Endothelial cell of umbilical vein (primary cell): ENCODE data around the gene SPAG16. TPM values are rescaled to one million over a fixed set of nuclear protein-coding genes. Genes with fewer than 3 reads are reported as not detected.

Experiments
- Bru-seq: library from RNA; stranded (reverse); fragments of 400-500 nt; gene quantifications from one replicate; lab custom pipeline; 2021; lab: Mats Ljungman, UMichigan
- BruChase-seq, 2 experiments: library from RNA; stranded (reverse); fragments of 400-500 nt; gene quantifications; one replicate each; lab custom pipeline; 2021; lab: Mats Ljungman, UMichigan
- BruUV-seq: library from RNA; stranded (reverse); fragments of 400-500 nt; replicated peaks from 2 replicates; lab custom pipeline; 2021; lab: Mats Ljungman, UMichigan
- CTCF ChIA-PET: fragments of 300-600, 350-600 bp; sonication (Branson Sonifier 250); formaldehyde crosslinking; loops from one replicate; lab custom pipeline; 2021; ENCODE audit warnings: antibody characterized with exemption, inconsistent platforms; lab: Charles Lee
- POLR2A ChIA-PET: fragments of 300-600, 350-600 bp; sonication (Branson Sonifier 250); formaldehyde crosslinking; loops from one replicate; lab custom pipeline; 2021; ENCODE audit warnings: antibody characterized with exemption, inconsistent platforms; lab: Charles Lee
- DNase-seq: peaks from one replicate; pipeline ENCODE4 v3.0.0-alpha.2; 2011; ENCODE audit warnings: low read depth, low spot score
- FAIRE-seq: peaks from 2 replicates; lab custom pipeline; 2011; peaks lifted over from hg19 to GRCh38; lab: Jason Lieb, UNC
- H2AFZ ChIP-seq: 2 replicates; pipeline ENCODE4 v1.6.0; 2012; ENCODE audit warnings: low read depth, low read length, control low read depth, inconsistent platforms
- H3K27ac ChIP-seq: 2 replicates; pipeline ENCODE4 v1.5.1; 2011; ENCODE audit warnings: low read depth, mild to moderate bottlenecking, control low read depth, low read length, moderate library complexity; ENCODE audit not compliant: insufficient read depth
- H3K27me3 ChIP-seq, 2 experiments: 2 replicates each; pipeline versions ENCODE4 v1.6.0 to v1.6.1; 2011; ENCODE audit warnings: low read length in 2 of 2, mixed read lengths in 1 of 2; ENCODE audit not compliant: control insufficient read depth in 2 of 2, insufficient read depth in 2 of 2
- H3K36me3 ChIP-seq, 2 experiments: 2 replicates in 1 of 2; 3 replicates in 1 of 2; pipeline ENCODE4 v1.5.1; 2011; ENCODE audit warnings: low read length in 2 of 2, mild to moderate bottlenecking in 1 of 2, moderate library complexity in 1 of 2; ENCODE audit not compliant: control insufficient read depth in 2 of 2, insufficient read depth in 2 of 2; ENCODE audit errors: extremely low read depth in 1 of 2
- H3K4me1 ChIP-seq: 3 replicates; pipeline ENCODE4 v1.5.1; 2011; ENCODE audit warnings: mild to moderate bottlenecking, low read length; ENCODE audit not compliant: control insufficient read depth, insufficient read depth; ENCODE audit errors: extremely low read depth
- H3K4me2 ChIP-seq: 2 replicates; pipeline ENCODE4 v1.6.1; 2011; ENCODE audit warnings: low read length, control low read depth, mixed read lengths; ENCODE audit not compliant: insufficient read depth
- H3K4me3 ChIP-seq, 3 experiments: fragments of 200-600 bp in 1 of 3; sonication (generic), shearing (Covaris generic) in 1 of 3; replicated peaks in 1 of 3; 2 replicates each; pipeline ENCODE4 v1.5.1; 2011 to 2016; ENCODE audit warnings: control low read depth in 3 of 3, low read length in 3 of 3, mild to moderate bottlenecking in 2 of 3, inconsistent platforms in 1 of 3, low read depth in 1 of 3, moderate library complexity in 1 of 3; ENCODE audit not compliant: insufficient read depth in 1 of 3
- H3K79me2 ChIP-seq: 2 replicates; pipeline ENCODE4 v1.6.0; 2012; ENCODE audit warnings: low read length, inconsistent platforms; ENCODE audit not compliant: control insufficient read depth, insufficient read depth
- H3K9ac ChIP-seq: replicated peaks from 2 replicates; pipeline ENCODE3; 2011; ENCODE audit warnings: low read length, control low read depth; ENCODE audit not compliant: insufficient read depth; ENCODE audit errors: extremely low read depth
- H3K9me1 ChIP-seq: replicated peaks from 3 replicates; pipeline ENCODE4 v1.6.0; 2011; ENCODE audit warnings: mild to moderate bottlenecking, low read length; ENCODE audit not compliant: control insufficient read depth, insufficient read depth; ENCODE audit errors: extremely low read depth
- H3K9me3 ChIP-seq: replicated peaks from 2 replicates; pipeline ENCODE4 v1.5.1; 2012; ENCODE audit warnings: low read length, inconsistent platforms; ENCODE audit not compliant: control insufficient read depth, insufficient read depth
- H4K20me1 ChIP-seq: replicated peaks from 2 replicates; pipeline ENCODE3; 2011; ENCODE audit warnings: mild to moderate bottlenecking, low read length; ENCODE audit not compliant: control insufficient read depth, insufficient read depth; ENCODE audit errors: extremely low read depth
- EZH2 ChIP-seq: IDR thresholded peaks from 2 replicates; pipeline ENCODE4 v1.6.1; 2012; ENCODE audit warnings: borderline replicate concordance, low read depth, mild to moderate bottlenecking, moderate library complexity, low read length, inconsistent platforms; ENCODE audit not compliant: severe bottlenecking
- FOS ChIP-seq: IDR thresholded peaks from 2 replicates; pipeline ENCODE4 v1.6.1; 2011; ENCODE audit warnings: mild to moderate bottlenecking, low read length, moderate library complexity, borderline replicate concordance; ENCODE audit not compliant: insufficient read depth
- GATA2 ChIP-seq: IDR thresholded peaks from 2 replicates; pipeline ENCODE4 v1.7.0; 2011; ENCODE audit warnings: low read depth, mild to moderate bottlenecking, moderate library complexity, mixed read lengths, low read length; ENCODE audit not compliant: insufficient read length, insufficient read depth
- JUN ChIP-seq: IDR thresholded peaks from 2 replicates; pipeline ENCODE4 v1.6.1; 2011; ENCODE audit warnings: borderline replicate concordance, low read depth; ENCODE audit not compliant: insufficient read length, insufficient read depth
- MYC ChIP-seq: IDR thresholded peaks from one replicate; pipeline ENCODE4 v1.6.1; 2011; ENCODE audit warnings: mild to moderate bottlenecking, low read depth, low read length
- POLR2A ChIP-seq: IDR thresholded peaks from 2 replicates; pipeline ENCODE4 v1.6.1; 2012; ENCODE audit warnings: low read depth, mild to moderate bottlenecking, control low read depth, low read length
- POLR2AphosphoS5 ChIP-seq: IDR thresholded peaks from 2 replicates; pipeline ENCODE4 v1.6.1; 2012; ENCODE audit warnings: low read depth, mild to moderate bottlenecking, control low read depth, low read length, moderate library complexity; ENCODE audit not compliant: insufficient read depth
- dilution Hi-C: fragments of 300-500 bp; cut with MboI; formaldehyde crosslinking; loops from one replicate; pipeline ENCODE4 v1.15.0; 2019; ENCODE audit warnings: low sequenced_read_pairs; ENCODE audit not compliant: extremely low pct_ligation_motif_present
- intact Hi-C: fragments of 100-400 bp; cut with micrococcal nuclease; formaldehyde crosslinking; loops from one replicate; pipeline ENCODE4 v1.10.0; 2022
- long read RNA-seq: library from polyadenylated mRNA; stranded (forward); transcript quantifications from one replicate; pipeline ENCODE4 v2.0.0, GENCODE V29; 2021
- polyA minus RNA-seq, 3 experiments: library from RNA; depleted of rRNA, polyadenylated mRNA; stranded (reverse); fragments of >200 nt; gene quantifications; 1 replicate in 1 of 3; 2 replicates in 2 of 3; pipeline ENCODE4 v1.2.3, GENCODE V29; 2011
- polyA plus RNA-seq, 4 experiments: library from polyadenylated mRNA; depleted of rRNA in 3 of 4; stranded (reverse) in 3 of 4; unstranded in 1 of 4; fragments of >200 nt; gene quantifications; 2 replicates each; pipeline versions ENCODE4 v1.2.1 to v1.2.3, GENCODE V29; 2011 to 2012; ENCODE audit warnings: missing spikeins in 1 of 4
- total RNA-seq: library from RNA; stranded (reverse); gene quantifications from 2 replicates; pipeline ENCODE4 v1.2.3, GENCODE V29; 2021
- TF ChIP-seq, protein P1 (sequence below), 2 donors: IDR thresholded peaks; 1 replicate in 1 of 2; 2 replicates in 1 of 2; pipeline ENCODE4 v1.5.1; 2011; ENCODE audit warnings: low read length in 2 of 2, mild to moderate bottlenecking in 2 of 2, moderate library complexity in 2 of 2, control low read depth in 1 of 2, inconsistent platforms in 1 of 2, low read depth in 1 of 2; ENCODE audit not compliant: insufficient read depth in 1 of 2; ENCODE audit errors: extremely low read depth in 1 of 2
- TF ChIP-seq, protein P2 (sequence below): IDR thresholded peaks from 2 replicates; pipeline ENCODE4 v1.6.1; 2011; ENCODE audit not compliant: insufficient read depth, insufficient read length

SPAG16 gene
- total RNA-seq (7.4 and 7.7 TPM in 2 replicates), polyA plus RNA-seq (2.4 and 4.0 TPM in 2 replicates), polyA minus RNA-seq (1.8 and 2.9 TPM in 2 replicates), Bru-seq, nascent RNA (percentile 25 among the genes with signal in this experiment), BruChase-seq, experiment 1, labeled RNA remaining after a 6-hour chase (percentile 19 among the genes with signal in this experiment), BruChase-seq, experiment 2, labeled RNA remaining after a 2-hour chase (percentile 28 among the genes with signal in this experiment)
- polyA plus RNA-seq (2011; cell fraction: cytosol; rRNA removed) = 7.6 and 8.4 TPM in 2 replicates
- 5.1 and 5.6 TPM in 2 replicates for polyA plus RNA-seq (2011; cell fraction: nucleus; rRNA removed)
- 8.5 and 8.8 TPM in 2 replicates for polyA plus RNA-seq (2012)
- 6.7 TPM for polyA minus RNA-seq (2011; cell fraction: cytosol; rRNA and poly(A)+ RNA removed)
- 6.3 and 6.4 TPM in 2 replicates for polyA minus RNA-seq (2011; cell fraction: nucleus; rRNA and poly(A)+ RNA removed)
- long read RNA-seq, transcript SPAG16-207 (5 exons, 1,250 nt) = major isoform, 30 of 41 reads
- long read RNA-seq, partial matches to known transcripts = 2 of 41 reads
- long read RNA-seq, other reads (novel, unspliced or antisense) = 9 of 41 reads

DNA sequence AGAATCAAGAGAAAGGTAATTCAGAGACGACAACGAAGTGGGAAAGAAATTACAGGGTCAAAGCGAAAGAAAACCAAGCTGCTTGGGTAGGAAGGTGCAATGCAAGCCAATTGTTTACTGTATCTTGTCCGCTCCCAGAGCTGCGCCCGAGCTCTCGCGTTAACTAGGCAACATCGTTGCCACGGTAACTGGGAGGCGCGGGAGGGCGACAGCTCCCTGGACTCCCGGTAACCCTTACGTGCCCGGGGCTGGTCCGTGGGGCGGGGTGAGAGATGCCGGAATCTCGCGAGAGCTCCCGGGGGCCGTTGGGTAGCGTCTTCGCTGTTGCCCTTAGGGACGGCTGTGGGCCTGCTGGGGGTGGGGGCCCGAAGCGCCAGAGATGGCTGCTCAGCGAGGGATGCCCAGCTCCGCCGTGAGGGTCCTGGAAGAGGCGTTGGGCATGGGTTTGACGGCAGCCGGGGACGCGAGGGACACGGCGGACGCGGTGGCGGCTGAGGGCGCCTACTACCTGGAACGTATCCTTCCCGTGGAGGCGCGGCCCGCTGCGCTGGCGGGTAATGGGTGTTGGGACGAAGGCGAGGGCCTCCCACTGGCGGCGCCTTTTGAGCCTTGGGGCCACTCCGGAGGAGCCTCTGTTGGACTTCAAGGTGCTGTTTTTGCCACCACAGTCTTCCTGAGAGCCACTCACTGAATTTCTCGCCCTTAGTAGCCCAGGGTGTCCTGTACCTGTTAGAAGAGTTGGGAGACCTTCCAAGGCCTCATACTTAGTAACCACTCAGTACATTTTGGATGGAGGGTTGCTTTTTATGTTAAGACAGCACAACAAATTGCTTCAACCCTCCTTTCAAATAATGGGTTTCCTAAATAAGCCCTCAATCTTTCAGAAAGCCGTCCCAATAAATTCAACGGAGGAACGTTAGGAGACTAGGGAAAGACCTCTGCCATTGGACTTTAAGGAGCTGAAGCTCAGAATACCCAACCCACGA, at the start of gene SPAG16:
Gene SPAG16, plus strand, starts transcription at position 360 of the 986 bp plus-strand sequence.
- BruUV-seq = TSS peak; percentile 51
- no peaks in the 10 kb centered on the region for H3K36me3 ChIP-seq
- peak within 1 kb of the TSS; percentile 91 for H3K4me2 ChIP-seq
- DNase-seq (peak; percentile 96), FAIRE-seq (peak; percentile 92)
- peak within 1 kb of the TSS; percentile 97 for H2AFZ ChIP-seq
- intact Hi-C loops = loop anchor here (5.0 kb wide), 1 partner anchor 1523 kb away; the partner anchor contains the start of gene BARD1
- TF ChIP-seq EZH2 (no peak), POLR2A (peak; percentile 78), GATA2 (no peak), POLR2AphosphoS5 (peak; percentile 67), MYC (no peak), JUN (no peak), FOS (no peak)
- TF ChIP-seq, protein P1, sequence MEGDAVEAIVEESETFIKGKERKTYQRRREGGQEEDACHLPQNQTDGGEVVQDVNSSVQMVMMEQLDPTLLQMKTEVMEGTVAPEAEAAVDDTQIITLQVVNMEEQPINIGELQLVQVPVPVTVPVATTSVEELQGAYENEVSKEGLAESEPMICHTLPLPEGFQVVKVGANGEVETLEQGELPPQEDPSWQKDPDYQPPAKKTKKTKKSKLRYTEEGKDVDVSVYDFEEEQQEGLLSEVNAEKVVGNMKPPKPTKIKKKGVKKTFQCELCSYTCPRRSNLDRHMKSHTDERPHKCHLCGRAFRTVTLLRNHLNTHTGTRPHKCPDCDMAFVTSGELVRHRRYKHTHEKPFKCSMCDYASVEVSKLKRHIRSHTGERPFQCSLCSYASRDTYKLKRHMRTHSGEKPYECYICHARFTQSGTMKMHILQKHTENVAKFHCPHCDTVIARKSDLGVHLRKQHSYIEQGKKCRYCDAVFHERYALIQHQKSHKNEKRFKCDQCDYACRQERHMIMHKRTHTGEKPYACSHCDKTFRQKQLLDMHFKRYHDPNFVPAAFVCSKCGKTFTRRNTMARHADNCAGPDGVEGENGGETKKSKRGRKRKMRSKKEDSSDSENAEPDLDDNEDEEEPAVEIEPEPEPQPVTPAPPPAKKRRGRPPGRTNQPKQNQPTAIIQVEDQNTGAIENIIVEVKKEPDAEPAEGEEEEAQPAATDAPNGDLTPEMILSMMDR (IDR thresholded peaks at IDR 0.05; ENCODE audit: extremely low read depth in 1 of 2, insufficient read depth in 1 of 2, low read depth in 1 of 2, low read length in 2 of 2) = no peak
- TF ChIP-seq, protein P2, sequence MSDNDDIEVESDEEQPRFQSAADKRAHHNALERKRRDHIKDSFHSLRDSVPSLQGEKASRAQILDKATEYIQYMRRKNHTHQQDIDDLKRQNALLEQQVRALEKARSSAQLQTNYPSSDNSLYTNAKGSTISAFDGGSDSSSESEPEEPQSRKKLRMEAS = no peak
- H3K4me1 ChIP-seq = peaks cover 6% of the 10 kb centered on the region
- ChIA-PET CTCF (interaction anchor here (1.0 to 1.4 kb wide), 4 partner anchors 10 to 33 kb away, joined by 3 to 4 read pairs (median 4); no protein-coding TSS in a partner anchor), POLR2A (no interaction called here)
- no peaks in the 10 kb centered on the region for H3K9me1 ChIP-seq
- dilution Hi-C loops = no loop called here
- peak within 1 kb of the TSS; percentile 78 for H3K9ac ChIP-seq
- H3K9me3 ChIP-seq = no peaks in the 10 kb centered on the region
- no peaks in the 10 kb centered on the region for H4K20me1 ChIP-seq
- H3K27me3 ChIP-seq = no peaks in the 10 kb centered on the region
- H3K79me2 ChIP-seq = no peaks in the 10 kb centered on the region
- peak within 1 kb of the TSS; percentile 79 to 93 (median 87) for H3K4me3 ChIP-seq
- H3K27ac ChIP-seq = peak within 1 kb of the TSS; percentile 41
